ENCODE measurements around the gene ODF2.
"Not testable (repeated sequence)": the region's sequence is repeated elsewhere in the genome, so short reads cannot be mapped to it uniquely, and the experiment has no call there.

The ODF2 gene

DNA sequence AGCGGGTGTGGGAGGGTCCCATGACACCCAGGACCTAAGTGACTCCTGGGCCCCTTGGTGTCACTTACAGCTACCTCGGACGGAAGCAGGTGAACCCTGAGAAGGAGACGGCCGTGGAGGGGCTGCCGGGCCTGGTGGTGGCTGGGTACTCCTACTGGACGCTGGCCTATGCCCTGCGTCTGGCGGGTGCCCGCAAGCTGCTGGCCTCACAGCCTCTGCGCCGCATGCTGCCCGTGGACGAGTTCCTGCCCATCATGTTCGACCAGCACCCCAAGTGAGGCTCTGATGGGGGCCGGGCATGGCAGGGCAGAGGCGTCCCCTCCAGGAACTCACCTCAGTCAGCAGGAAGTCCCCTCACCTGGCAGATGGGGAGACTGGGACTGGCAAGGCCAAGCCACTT is 21.5 kb upstream of the ODF2 start:
- H2AFZ ChIP-seq = no peak overlapping the region
- H3K27ac ChIP-seq = no peak overlapping the region
- H3K79me2 ChIP-seq = no peaks in the 10 kb centered on the region
- no peak overlapping the region for H3K4me2 ChIP-seq (ENCODE audit: low read length)
- H3K9ac ChIP-seq = no peak overlapping the region
- TF ChIP-seq, protein P1, sequence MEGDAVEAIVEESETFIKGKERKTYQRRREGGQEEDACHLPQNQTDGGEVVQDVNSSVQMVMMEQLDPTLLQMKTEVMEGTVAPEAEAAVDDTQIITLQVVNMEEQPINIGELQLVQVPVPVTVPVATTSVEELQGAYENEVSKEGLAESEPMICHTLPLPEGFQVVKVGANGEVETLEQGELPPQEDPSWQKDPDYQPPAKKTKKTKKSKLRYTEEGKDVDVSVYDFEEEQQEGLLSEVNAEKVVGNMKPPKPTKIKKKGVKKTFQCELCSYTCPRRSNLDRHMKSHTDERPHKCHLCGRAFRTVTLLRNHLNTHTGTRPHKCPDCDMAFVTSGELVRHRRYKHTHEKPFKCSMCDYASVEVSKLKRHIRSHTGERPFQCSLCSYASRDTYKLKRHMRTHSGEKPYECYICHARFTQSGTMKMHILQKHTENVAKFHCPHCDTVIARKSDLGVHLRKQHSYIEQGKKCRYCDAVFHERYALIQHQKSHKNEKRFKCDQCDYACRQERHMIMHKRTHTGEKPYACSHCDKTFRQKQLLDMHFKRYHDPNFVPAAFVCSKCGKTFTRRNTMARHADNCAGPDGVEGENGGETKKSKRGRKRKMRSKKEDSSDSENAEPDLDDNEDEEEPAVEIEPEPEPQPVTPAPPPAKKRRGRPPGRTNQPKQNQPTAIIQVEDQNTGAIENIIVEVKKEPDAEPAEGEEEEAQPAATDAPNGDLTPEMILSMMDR (IDR thresholded peaks at IDR 0.05) = no peak
- no peaks in the 10 kb centered on the region for H3K4me1 ChIP-seq
- no peaks in the 10 kb centered on the region for H3K9me3 ChIP-seq (ENCODE audit: control insufficient read depth, low read length)
- no peak overlapping the region for H3K4me3 ChIP-seq (ENCODE audit: low read depth, low read length)
- H3K36me3 ChIP-seq (ENCODE audit: control insufficient read depth, insufficient read depth, low read length) = no peaks in the 10 kb centered on the region
- H3K27me3 ChIP-seq (ENCODE audit: control insufficient read depth, insufficient read depth, low read length) = no peaks in the 10 kb centered on the region

DNA sequence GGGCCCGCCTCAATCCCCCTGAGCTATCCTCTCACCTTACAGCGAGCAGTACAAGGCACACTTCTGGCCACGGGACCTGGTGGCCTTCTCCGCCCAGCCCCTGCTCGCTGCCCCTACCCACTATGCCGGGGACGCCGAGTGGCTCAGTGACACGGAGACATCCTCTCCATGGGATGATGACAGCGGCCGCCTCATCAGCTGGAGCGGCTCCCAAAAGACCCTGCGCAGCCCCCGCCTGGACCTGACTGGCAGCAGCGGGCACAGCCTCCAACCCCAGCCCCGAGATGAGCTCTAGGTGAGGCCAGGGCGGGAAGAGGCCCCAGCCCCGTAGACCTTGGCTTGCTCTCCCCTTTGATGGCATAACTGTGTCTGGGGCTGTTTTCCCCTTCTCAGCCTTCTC is 20.2 kb upstream of the ODF2 start:
- TF ChIP-seq, protein P1 (IDR thresholded peaks at IDR 0.05) = no peak
- no peaks in the 10 kb centered on the region for H3K36me3 ChIP-seq (ENCODE audit: control insufficient read depth, insufficient read depth, low read length)

DNA sequence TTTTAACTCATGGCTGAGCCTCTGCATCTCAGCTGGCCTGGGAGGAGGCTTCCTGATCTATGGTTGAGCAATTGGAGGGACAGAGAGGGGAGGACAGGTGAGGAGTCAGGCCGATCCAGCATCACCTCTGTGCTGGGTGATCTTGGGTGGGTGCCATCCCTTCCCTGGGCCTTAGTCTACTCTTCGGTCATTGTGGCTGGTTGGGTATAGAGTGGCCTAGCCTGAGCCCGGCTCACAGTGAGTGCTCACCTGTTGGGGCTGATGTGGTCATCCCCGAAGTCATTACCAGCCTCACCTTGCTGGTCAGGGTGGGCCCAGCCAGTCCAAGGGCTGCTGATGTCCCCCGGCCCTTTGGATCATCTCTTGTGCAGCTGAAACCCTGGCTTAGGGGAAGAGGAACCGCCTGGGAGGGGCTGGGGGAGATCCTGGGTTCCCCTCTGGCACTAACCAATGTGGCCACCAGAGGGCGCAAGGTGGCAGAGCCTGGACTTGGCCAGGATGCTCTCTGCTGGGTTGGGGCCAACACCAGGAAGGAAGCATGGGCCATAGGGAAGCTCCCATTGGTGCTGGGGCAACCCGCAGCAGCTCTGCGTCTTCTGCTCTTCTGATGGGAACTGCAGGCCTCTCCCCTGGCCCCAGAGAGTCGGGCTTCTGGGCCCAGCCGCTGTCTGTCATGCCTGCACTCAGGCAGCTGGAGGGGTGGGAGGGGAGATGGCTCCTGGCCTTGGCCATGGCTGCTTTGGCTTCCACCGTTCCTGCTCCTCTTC is 17.3 kb upstream of the ODF2 start:
- H3K4me2 ChIP-seq (ENCODE audit: low read length) = no peak overlapping the region
- H3K27ac ChIP-seq = no peak overlapping the region
- no peaks in the 10 kb centered on the region for H3K9me3 ChIP-seq (ENCODE audit: control insufficient read depth, low read length)
- no peak overlapping the region for H2AFZ ChIP-seq
- TF ChIP-seq, protein P1 (IDR thresholded peaks at IDR 0.05) = peak; percentile 84
- no peaks in the 10 kb centered on the region for H3K4me1 ChIP-seq
- no peaks in the 10 kb centered on the region for H3K36me3 ChIP-seq (ENCODE audit: control insufficient read depth, insufficient read depth, low read length)
- no peak overlapping the region for H3K9ac ChIP-seq
- no peaks in the 10 kb centered on the region for H3K79me2 ChIP-seq
- H3K27me3 ChIP-seq (ENCODE audit: control insufficient read depth, insufficient read depth, low read length) = no peaks in the 10 kb centered on the region
- H3K4me3 ChIP-seq (ENCODE audit: low read depth, low read length) = no peak overlapping the region

More for the DNA sequence above, 20.2 kb upstream of the ODF2 start:
- Histone ChIP-seq H2AFZ (no peak overlapping the region), H3K9me3 (ENCODE audit: control insufficient read depth, low read length) (no peaks in the 10 kb centered on the region), H3K4me1 (no peaks in the 10 kb centered on the region), H3K9ac (no peak overlapping the region), H3K4me2 (ENCODE audit: low read length) (no peak overlapping the region), H3K79me2 (no peaks in the 10 kb centered on the region), H3K27ac (no peak overlapping the region), H3K4me3 (ENCODE audit: low read depth, low read length) (no peak overlapping the region), H3K27me3 (ENCODE audit: control insufficient read depth, insufficient read depth, low read length) (no peaks in the 10 kb centered on the region)

DNA sequence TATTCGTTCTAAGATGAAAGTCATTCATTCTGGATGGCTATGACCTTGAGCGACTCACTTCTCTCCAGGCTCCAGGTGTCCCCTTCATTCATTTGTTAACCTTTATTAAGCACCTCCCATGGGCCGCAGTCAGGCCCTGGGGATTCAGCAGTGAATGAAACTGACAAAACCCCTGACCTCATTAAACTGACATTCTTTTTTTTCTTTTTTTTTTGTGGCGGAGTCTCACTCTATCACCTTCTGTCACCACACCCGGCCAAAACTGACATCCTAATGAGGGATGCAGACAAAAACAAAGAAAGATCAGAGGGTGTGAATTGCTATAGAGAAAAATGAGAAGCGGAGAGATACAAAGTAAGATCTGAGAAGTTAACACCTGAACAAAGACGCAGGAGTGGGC is 16.5 kb upstream of the ODF2 start:
- Histone ChIP-seq H3K4me3 (ENCODE audit: low read depth, low read length) (no peak overlapping the region), H3K27ac (no peak overlapping the region), H3K4me1 (no peaks in the 10 kb centered on the region), H2AFZ (no peak overlapping the region), H3K4me2 (ENCODE audit: low read length) (no peak overlapping the region), H3K27me3 (ENCODE audit: control insufficient read depth, insufficient read depth, low read length) (no peaks in the 10 kb centered on the region), H3K36me3 (ENCODE audit: control insufficient read depth, insufficient read depth, low read length) (no peaks in the 10 kb centered on the region), H3K9ac (no peak overlapping the region), H3K79me2 (no peaks in the 10 kb centered on the region), H3K9me3 (ENCODE audit: control insufficient read depth, low read length) (no peaks in the 10 kb centered on the region)
- TF ChIP-seq, protein P1 (IDR thresholded peaks at IDR 0.05) = no peak

DNA sequence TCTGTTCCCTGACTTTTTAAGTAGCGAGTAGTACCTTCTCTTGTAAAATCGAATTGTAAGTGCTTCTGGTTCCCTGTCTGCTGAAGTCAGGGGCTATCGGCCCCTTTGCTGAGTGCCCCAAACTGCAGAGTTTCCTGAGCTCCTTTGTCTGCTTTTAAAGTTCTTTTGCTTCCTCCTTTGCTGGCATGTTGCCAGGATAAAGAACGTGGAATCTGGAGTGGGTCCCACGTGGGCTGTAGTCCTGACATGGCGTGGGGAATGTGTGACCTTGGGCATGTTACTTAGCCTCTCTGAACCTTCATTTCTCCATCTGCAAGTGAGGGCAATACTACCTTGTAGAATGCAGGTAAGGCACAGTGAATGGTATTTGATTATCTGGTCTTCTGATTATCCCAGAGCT is 13.7 kb upstream of the ODF2 start:
- Histone ChIP-seq H2AFZ (no peak overlapping the region), H3K27me3 (ENCODE audit: control insufficient read depth, insufficient read depth, low read length) (no peaks in the 10 kb centered on the region), H3K36me3 (ENCODE audit: control insufficient read depth, insufficient read depth, low read length) (no peaks in the 10 kb centered on the region), H3K4me2 (ENCODE audit: low read length) (no peak overlapping the region), H3K79me2 (no peaks in the 10 kb centered on the region), H3K4me3 (ENCODE audit: low read depth, low read length) (no peak overlapping the region), H3K9ac (no peak overlapping the region), H3K9me3 (ENCODE audit: control insufficient read depth, low read length) (no peaks in the 10 kb centered on the region), H3K4me1 (no peaks in the 10 kb centered on the region), H3K27ac (no peak overlapping the region)
- TF ChIP-seq, protein P1 (IDR thresholded peaks at IDR 0.05) = no peak

DNA sequence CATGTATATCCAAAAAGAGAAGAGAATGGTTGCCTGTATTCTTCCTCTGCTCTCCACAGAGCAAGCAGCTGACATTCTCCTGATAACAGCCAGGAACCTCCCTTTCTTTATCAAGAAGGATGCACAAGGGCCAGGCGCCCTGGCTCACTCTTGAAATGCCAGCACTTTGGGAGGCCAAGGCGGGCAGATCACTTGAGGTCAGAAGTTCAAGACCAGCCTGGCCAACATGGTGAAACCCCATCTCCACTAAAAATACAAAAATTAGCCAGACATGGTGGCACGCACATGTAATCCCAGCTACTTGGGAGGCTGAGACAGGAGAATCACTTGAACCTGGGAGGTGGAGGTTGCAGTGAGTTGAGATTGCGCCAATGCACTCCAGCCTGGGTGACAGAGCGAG is 9.3 kb upstream of the ODF2 start:
- not testable (repeated sequence) for H3K9ac ChIP-seq; H3K36me3 ChIP-seq (ENCODE audit: control insufficient read depth, insufficient read depth, low read length); H3K4me3 ChIP-seq (ENCODE audit: low read depth, low read length); H3K79me2 ChIP-seq; H3K4me2 ChIP-seq (ENCODE audit: low read length); H3K27ac ChIP-seq; H3K27me3 ChIP-seq (ENCODE audit: control insufficient read depth, insufficient read depth, low read length); H3K4me1 ChIP-seq; H2AFZ ChIP-seq; H3K9me3 ChIP-seq (ENCODE audit: control insufficient read depth, low read length)
